Measurements from ENCODE around the gene RRP12.

Gene RRP12

GRCh38 chr10:97406064-97406463, 4.9 kb upstream of the RRP12 start:
- no peak for DNase-seq

GRCh38 chr10:97404044-97404443, 2.9 kb upstream of the RRP12 start:
- no peak for DNase-seq

GRCh38 chr10:97401455-97401919, 347 bp upstream of the RRP12 start:
- no peak for DNase-seq

- no peak for DNase-seq
Observed at GRCh38 chr10:97399843-97400545, 1.1 kb downstream of the RRP12 start.

GRCh38 chr10:97396056-97396455, 5.1 kb downstream of the RRP12 start:
- DNase-seq = no peak

GRCh38 chr10:97393034-97393573, 8.0 kb downstream of the RRP12 start:
- no peak for DNase-seq

- DNase-seq = no peak
Observed at GRCh38 chr10:97390091-97390490, 11.0 kb downstream of the RRP12 start.

- DNase-seq = no peak
Observed at GRCh38 chr10:97388152-97388551, 13.0 kb downstream of the RRP12 start.

- no peak for DNase-seq
Observed at GRCh38 chr10:97385565-97385964, 15.6 kb downstream of the RRP12 start.

GRCh38 chr10:97384641-97385040, 16.5 kb downstream of the RRP12 start:
- DNase-seq = no peak

- DNase-seq = no peak
Observed at GRCh38 chr10:97384156-97384555, 17.0 kb downstream of the RRP12 start.

GRCh38 chr10:97383159-97383558, 18.0 kb downstream of the RRP12 start:
- no peak for DNase-seq

- DNase-seq = no peak
Observed at GRCh38 chr10:97381626-97382025, 19.5 kb downstream of the RRP12 start.

- no peak for DNase-seq
Observed at GRCh38 chr10:97380516-97380915, 20.6 kb downstream of the RRP12 start.

GRCh38 chr10:97378933-97379921, 21.9 kb downstream of the RRP12 start:
- DNase-seq = no peak

GRCh38 chr10:97376413-97376812, 24.7 kb downstream of the RRP12 start:
- no peak for DNase-seq

- no peak for DNase-seq
Observed at GRCh38 chr10:97373456-97373855, 27.7 kb downstream of the RRP12 start.

GRCh38 chr10:97372233-97372875, 28.8 kb downstream of the RRP12 start:
- DNase-seq = no peak

GRCh38 chr10:97371696-97372095, 29.4 kb downstream of the RRP12 start:
- no peak for DNase-seq

- DNase-seq = no peak
Observed at GRCh38 chr10:97367126-97367649, 34.0 kb downstream of the RRP12 start.

GRCh38 chr10:97366572-97366971, 34.6 kb downstream of the RRP12 start:
- DNase-seq = no peak

- DNase-seq = no peak
Observed at GRCh38 chr10:97365761-97366351, 35.3 kb downstream of the RRP12 start.

Data from activated naive CD4-positive, alpha-beta T cell (primary cell).